Right atrium auricular region (tissue), 2 donors: ENCODE results near the gene GPNMB. TPM values are rescaled to one million over a fixed set of nuclear protein-coding genes. Genes with fewer than 3 reads are reported as not detected.
"Not testable (repeated sequence)": the region's sequence is repeated elsewhere in the genome, so short reads cannot be mapped to it uniquely, and the experiment has no call there.

Experiments used
- DNase-seq: peaks from one replicate; pipeline ENCODE4 v3.0.0-alpha.2; 2019; ENCODE audit warnings: low spot score
- H3K27ac ChIP-seq, 2 donors: fragments of 200-600 bp; sonication (generic); 1 replicate in 1 of 2; 2 replicates in 1 of 2; pipeline ENCODE4 v1.5.1; 2016 to 2019
- H3K27me3 ChIP-seq, 2 donors: fragments of 200-600 bp; sonication (generic); one replicate each; pipeline versions ENCODE4 v1.5.1 to v1.6.0; 2017 to 2019
- H3K36me3 ChIP-seq: fragments of 200-600 bp; sonication (generic); one replicate; pipeline ENCODE4 v1.5.1; 2016
- H3K4me1 ChIP-seq, 2 donors: fragments of 200-600 bp; sonication (generic); one replicate each; pipeline versions ENCODE4 v1.5.1 to v1.6.0; 2017 to 2019
- H3K4me3 ChIP-seq, 2 donors: fragments of 200-600 bp; sonication (generic); 1 replicate in 1 of 2; 2 replicates in 1 of 2; pipeline ENCODE4 v1.5.1; 2017 to 2019; ENCODE audit warnings: mild to moderate bottlenecking in 1 of 2, moderate library complexity in 1 of 2
- H3K9me3 ChIP-seq, 2 donors: fragments of 200-600 bp; sonication (generic); one replicate each; pipeline ENCODE4 v1.5.1; 2019
- CTCF ChIP-seq, 2 donors: fragments of 200-600 bp; sonication (generic); IDR thresholded peaks; one replicate each; pipeline ENCODE4 v1.5.1; 2019; ENCODE audit warnings: antibody characterized with exemption in 2 of 2
- total RNA-seq, 2 donors: library from RNA; depleted of rRNA; stranded (reverse); fragments of >200 nt; gene quantifications; one replicate each; pipeline ENCODE4 v1.1.0, GENCODE V29; 2016

GPNMB gene
- total RNA-seq, 2 donors from 2014 or later = 74.4 to 137 TPM

DNA sequence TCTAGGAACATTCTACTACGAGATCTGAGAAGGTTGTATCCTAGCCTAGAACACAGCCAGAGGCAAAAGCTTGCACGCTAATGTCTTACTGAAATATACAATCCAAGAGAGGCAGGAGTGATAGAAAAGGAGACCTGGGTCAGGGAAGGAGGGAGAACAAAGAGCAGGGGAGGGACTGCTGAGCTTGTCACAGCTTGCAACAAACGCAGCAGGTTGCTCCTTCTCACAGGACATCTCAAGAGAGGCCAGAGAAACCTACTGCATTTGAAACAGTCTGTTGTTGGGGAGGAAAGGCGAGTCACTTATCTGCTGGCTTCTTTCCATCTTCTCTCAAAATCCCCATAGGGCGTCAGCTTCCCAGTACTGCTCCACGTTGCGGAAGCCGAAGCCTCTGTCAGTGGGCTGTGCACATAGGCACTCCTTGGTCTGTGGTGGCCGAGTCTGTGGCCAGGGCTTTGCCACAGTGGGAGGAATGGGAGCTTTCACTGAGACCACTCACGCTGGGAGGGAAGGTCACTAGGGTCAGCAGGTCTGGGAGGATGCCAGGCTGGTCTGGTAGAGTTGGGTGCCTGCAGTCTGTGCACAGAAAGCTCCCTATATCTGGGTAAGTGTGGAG is 25.8 kb upstream of the GPNMB start:
- Histone ChIP-seq H3K36me3 (no peaks in the 10 kb centered on the region), H3K9me3 (no peaks in the 10 kb centered on the region), H3K4me3 (no peak overlapping the region), H3K4me1 (no peaks in the 10 kb centered on the region), H3K27me3 (no peaks in the 10 kb centered on the region), H3K27ac (no peak overlapping the region)
- DNase-seq = no peak
- TF ChIP-seq CTCF (IDR thresholded peaks at IDR 0.05) = no peak

GRCh38 chr7:23222439-23223030 is 24.0 kb upstream of the GPNMB start:
- DNase-seq = no peak
- H3K4me1 ChIP-seq = peaks cover 0 to 4% of the 10 kb centered on the region in 2 donors
- H3K27me3 ChIP-seq = no peaks in the 10 kb centered on the region
- H3K4me3 ChIP-seq = no peak overlapping the region
- H3K9me3 ChIP-seq = no peaks in the 10 kb centered on the region
- no peaks in the 10 kb centered on the region for H3K36me3 ChIP-seq
- no peak for TF ChIP-seq CTCF (IDR thresholded peaks at IDR 0.05)
- no peak overlapping the region for H3K27ac ChIP-seq

DNA sequence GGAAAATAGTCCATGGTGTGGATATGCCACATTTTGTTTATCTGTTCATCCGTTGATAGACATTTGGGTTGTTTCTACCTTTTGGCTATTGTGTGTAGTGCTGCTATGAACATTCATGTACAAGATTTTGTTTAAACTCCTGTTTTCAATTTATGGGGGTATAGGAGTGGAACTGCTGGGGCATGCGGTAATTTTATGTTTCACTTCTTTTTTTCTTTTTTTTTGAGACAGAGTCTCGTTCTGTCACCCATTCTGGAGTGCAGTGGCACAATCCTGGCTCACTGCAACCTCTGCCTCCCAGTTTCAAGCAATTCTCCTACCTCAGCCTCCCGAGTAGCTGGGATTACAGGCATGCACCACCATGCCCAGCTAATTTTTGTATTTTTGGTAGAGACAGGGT is 22.2 kb upstream of the GPNMB start:
- not testable (repeated sequence) for H3K27ac ChIP-seq, H3K9me3 ChIP-seq, H3K4me1 ChIP-seq, H3K36me3 ChIP-seq, H3K4me3 ChIP-seq, DNase-seq, H3K27me3 ChIP-seq

- Histone ChIP-seq H3K36me3 (no peaks in the 10 kb centered on the region), H3K4me3 (no peak overlapping the region), H3K9me3 (peaks cover 0 to 6% of the 10 kb centered on the region in 2 donors), H3K27ac (no peak overlapping the region), H3K4me1 (peaks cover 0 to 4% of the 10 kb centered on the region in 2 donors), H3K27me3 (no peaks in the 10 kb centered on the region)
- no peak for TF ChIP-seq CTCF (IDR thresholded peaks at IDR 0.05)
- no peak for DNase-seq
Observed at GRCh38 chr7:23226844-23227450, 19.6 kb upstream of the GPNMB start.

DNA sequence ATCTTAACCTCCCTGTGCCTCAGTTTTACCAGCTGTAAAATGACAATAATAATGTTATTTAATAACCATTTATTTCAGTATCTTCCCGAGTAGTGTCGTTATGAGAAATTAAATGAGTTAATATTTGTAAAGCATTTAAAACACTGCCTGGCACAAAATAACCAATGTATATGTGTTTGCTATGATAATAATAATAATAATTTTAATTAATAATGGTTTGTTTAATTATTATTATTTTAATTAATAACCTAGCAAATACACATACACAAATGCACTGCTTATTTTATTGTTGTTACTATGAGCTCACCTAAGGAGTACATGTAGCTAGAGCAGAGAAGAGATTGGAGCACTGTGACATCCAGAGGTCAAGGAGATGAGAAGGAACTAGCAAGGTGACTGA is 18.2 kb upstream of the GPNMB start:
- H3K27me3 ChIP-seq = no peaks in the 10 kb centered on the region
- no peak overlapping the region for H3K4me3 ChIP-seq
- peaks cover 0 to 4% of the 10 kb centered on the region in 2 donors for H3K4me1 ChIP-seq
- no peak for DNase-seq
- no peak for TF ChIP-seq CTCF (IDR thresholded peaks at IDR 0.05)
- no peak overlapping the region for H3K27ac ChIP-seq
- H3K9me3 ChIP-seq = peaks cover 0 to 6% of the 10 kb centered on the region in 2 donors
- no peaks in the 10 kb centered on the region for H3K36me3 ChIP-seq

- Histone ChIP-seq H3K27me3 (no peaks in the 10 kb centered on the region), H3K4me1 (peaks cover 0 to 4% of the 10 kb centered on the region in 2 donors), H3K36me3 (no peaks in the 10 kb centered on the region), H3K27ac (no peak overlapping the region), H3K4me3 (no peak overlapping the region), H3K9me3 (peaks cover 0 to 6% of the 10 kb centered on the region in 2 donors)
- no peak for TF ChIP-seq CTCF (IDR thresholded peaks at IDR 0.05)
- DNase-seq = no peak
Observed at GRCh38 chr7:23230641-23231101, 15.9 kb upstream of the GPNMB start.
